Measurements from ENCODE around the gene ZSCAN5A.
"Not testable (repeated sequence)": the region's sequence is repeated elsewhere in the genome, so short reads cannot be mapped to it uniquely, and the experiment has no call there.

ZSCAN5A gene

DNA sequence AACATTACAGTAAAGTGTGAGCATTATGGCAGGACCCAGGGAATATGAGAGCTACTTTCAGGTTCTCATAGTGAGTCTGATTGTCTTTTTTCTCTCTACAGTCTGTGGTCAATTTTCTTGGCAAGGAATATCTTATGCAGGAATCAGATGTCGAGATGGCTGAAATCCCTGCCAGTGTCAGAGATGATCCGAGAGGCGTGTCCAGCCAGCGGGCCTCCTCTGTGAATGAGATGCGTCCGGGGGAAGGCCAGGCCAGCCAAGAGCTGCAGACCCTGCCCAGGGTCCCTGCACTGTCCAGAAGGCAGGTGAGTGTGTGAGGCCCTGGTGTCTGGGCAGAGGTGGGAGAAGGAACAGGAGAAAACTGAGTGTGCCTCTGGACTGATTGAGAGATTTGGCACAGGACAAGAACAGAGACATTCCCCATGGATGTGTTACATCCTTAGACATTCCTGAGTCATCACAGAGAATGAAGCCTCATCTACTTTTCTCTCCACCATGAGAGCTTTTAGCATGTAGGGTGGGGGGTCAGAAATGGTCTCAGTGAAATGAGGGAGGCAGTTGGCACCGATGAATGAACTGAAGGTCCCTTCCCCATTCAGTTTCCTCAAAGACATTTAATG is 69.4 kb downstream of the ZSCAN5A start:
- TF ChIP-seq, protein P1, sequence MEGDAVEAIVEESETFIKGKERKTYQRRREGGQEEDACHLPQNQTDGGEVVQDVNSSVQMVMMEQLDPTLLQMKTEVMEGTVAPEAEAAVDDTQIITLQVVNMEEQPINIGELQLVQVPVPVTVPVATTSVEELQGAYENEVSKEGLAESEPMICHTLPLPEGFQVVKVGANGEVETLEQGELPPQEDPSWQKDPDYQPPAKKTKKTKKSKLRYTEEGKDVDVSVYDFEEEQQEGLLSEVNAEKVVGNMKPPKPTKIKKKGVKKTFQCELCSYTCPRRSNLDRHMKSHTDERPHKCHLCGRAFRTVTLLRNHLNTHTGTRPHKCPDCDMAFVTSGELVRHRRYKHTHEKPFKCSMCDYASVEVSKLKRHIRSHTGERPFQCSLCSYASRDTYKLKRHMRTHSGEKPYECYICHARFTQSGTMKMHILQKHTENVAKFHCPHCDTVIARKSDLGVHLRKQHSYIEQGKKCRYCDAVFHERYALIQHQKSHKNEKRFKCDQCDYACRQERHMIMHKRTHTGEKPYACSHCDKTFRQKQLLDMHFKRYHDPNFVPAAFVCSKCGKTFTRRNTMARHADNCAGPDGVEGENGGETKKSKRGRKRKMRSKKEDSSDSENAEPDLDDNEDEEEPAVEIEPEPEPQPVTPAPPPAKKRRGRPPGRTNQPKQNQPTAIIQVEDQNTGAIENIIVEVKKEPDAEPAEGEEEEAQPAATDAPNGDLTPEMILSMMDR (conservative IDR thresholded peaks at IDR 0.05) = no peak
- H3K27ac ChIP-seq = no peak overlapping the region

DNA sequence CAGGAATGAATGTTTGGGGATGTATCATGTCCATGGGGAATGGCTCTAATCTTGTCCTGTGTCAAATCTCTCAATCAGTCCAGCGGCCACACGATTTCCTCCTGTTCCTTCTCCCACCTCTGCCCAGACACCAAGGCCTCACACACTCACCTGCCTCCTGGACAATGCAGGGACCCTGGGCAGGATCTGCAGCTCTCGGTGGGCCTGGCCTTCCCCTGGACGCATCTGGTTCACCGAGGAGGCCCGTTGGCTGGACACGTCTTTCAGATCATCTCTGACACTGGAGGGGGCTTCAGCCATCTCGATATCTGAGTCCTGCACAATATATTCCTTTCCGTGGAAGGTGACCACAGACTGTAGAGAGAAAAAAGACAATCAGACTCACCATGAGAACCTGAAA is 91.2 kb downstream of the ZSCAN5A start:
- TF ChIP-seq, protein P1 (conservative IDR thresholded peaks at IDR 0.05) = no peak
- H3K27ac ChIP-seq = no peak overlapping the region

DNA sequence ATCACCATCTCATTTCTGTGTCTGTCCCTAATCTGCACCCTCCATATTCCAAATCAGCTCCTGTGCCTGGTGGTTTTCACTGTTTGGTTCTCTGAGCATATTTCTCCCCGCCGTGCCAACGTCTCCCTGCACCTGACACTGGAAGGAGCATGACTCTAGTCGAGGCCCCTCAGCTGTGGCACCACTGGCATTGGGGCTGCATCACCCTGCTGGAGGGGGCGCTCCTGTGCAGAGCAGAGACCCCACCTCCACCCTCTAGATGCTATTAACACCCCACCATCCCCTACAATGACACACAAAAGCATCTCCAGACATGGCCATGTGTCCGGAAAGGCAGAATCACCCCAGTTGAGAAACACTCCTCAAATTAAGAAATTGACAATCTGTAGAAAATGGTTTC is 91.7 kb downstream of the ZSCAN5A start:
- H3K27ac ChIP-seq = no peak overlapping the region
- TF ChIP-seq, protein P1 (conservative IDR thresholded peaks at IDR 0.05) = no peak

DNA sequence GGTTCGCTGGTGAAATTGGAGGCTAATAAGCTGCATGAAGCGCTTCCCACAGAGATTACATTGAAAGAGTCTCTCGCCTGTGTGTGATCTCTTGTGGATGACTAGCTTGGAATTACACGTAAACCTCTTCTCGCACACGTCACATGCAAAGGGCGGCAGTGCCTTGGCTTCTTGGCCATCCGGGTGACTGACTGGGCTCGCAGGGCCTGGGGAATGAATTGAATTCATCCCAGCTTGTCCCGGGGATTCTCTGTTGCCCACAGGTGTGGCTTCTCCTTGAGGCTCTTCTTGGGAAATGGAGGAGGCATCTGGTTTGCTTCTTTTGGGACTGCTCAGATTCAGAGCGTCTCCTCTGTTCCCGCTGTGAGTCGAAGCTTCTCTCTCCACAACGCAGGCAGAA is 92.8 kb downstream of the ZSCAN5A start:
- TF ChIP-seq, protein P1 (conservative IDR thresholded peaks at IDR 0.05) = no peak; the same call in 1 of the 2 replicates
- H3K27ac ChIP-seq = no peak overlapping the region

DNA sequence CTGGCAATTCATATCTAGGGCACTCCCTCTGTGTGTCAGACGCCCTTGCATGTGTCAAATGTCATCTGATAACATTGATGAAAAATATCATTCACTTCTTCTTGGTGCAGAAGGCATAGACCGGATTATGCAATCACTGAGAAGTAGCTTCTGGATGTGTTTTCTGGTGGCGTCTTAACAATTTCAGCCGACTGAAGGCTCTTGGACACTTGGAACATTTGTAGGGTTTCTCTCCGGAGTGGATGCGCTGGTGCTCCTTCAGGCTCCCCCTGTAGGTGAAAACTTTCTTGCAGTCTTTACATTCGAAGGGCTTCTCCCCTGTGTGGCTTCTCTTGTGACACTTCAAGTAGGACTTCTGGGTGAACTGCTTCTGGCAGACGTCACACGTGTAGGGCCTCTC is 93.2 kb downstream of the ZSCAN5A start:
- H3K27ac ChIP-seq = not testable (repeated sequence)
- TF ChIP-seq, protein P1 (conservative IDR thresholded peaks at IDR 0.05) = peak; percentile 47

DNA sequence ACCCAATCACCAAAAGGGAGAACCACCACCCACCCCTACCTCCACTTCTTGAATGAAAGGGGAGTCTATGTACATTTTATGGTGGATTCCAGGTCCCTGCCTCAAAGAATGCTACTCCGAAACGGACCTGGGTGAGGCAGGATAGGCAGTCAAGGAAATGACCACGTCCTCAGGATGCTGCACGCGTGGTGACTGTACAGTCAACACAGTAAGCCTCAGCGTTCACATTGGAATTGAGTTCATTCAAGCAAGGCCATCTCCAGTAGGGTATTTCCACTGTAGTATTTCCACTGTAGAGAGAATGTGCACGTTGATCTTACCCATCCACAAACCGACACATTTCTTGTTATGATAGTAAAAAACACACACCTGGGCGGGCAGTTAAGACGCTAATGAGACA is 95.7 kb downstream of the ZSCAN5A start:
- no peak overlapping the region for H3K27ac ChIP-seq
- TF ChIP-seq, protein P1 (conservative IDR thresholded peaks at IDR 0.05) = no peak

DNA sequence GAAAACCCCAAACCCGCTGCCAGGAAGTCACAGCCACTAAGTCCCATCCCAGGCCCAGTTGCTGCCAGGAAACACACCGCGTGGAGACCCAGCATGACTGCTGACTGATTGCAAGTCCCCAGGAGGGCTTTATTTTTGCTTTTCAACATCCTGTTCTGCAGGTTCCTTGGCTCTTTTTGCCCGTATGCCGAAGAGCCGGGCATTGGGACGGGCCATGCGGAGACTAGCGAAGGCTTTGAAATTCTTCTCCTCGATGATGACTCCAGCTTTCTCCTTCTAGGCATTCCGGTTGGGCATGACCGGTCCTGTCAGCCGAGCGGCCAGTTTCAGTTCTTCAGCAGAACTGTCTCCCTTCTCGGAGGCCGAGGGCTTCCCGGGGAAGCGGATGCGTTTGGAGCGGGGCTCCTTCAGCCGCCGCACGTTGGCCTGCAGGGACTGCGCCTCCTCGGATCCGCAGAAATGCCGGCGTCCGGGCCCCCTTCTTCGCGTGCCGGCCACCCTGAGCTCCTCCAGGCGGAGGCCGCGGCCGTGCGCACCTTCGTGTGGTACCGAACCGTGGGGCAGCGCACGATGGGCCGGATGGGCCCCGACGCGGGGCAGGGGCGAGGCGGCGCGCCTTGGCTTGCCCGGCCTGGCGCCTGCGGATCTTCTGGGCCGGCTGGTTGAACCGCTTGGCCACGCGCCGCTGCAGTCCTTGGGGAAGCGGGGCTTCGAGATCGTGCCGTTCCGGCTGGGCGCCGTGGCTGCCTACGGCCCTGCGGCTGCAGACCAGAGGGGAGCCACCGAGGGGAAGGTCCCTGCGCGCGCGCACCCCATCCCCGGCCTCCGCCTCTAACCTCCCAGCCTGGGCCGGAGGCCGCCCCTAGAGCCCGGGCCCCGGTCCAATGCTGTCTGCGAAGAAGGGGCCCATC is 97.3 kb downstream of the ZSCAN5A start:
- TF ChIP-seq, protein P1 (conservative IDR thresholded peaks at IDR 0.05) = no peak
- H3K27ac ChIP-seq = no peak overlapping the region

Data from VCaP (cell line).